ENCODE data around the gene EEF1A1. TPM values are rescaled to one million over a fixed set of nuclear protein-coding genes. Genes with fewer than 3 reads are reported as not detected.

EEF1A1 gene
- total RNA-seq, 1 experiment from 2014 or later: 6,057 TPM

GRCh38 chr6:73505142-73505541 is 15.7 kb downstream of the EEF1A1 start:
- H3K27me3 ChIP-seq (ENCODE audit: low read length): no peaks in the 10 kb centered on the region
- H3F3A ChIP-seq (ENCODE audit: low read length, unreplicated experiment): no peaks in the 10 kb centered on the region
- no peak overlapping the region for H2AFZ ChIP-seq (ENCODE audit: low read length)
- no peak overlapping the region for H3K9ac ChIP-seq (ENCODE audit: low read length)
- H3K9me2 ChIP-seq (replicated peaks; ENCODE audit: low read length): no peaks in the 10 kb centered on the region
- no peak overlapping the region for H3K4me2 ChIP-seq (ENCODE audit: low read length)
- DNase-seq (no peak), ATAC-seq (no peak)
- no peaks in the 10 kb centered on the region for H3K9me3 ChIP-seq (ENCODE audit: low read length)
- peaks cover 14% of the 10 kb centered on the region; the same call in 1 of the 2 replicates for H3K36me3 ChIP-seq (ENCODE audit: low read depth, low read length)
- H3K4me3 ChIP-seq (ENCODE audit: low read length): no peak overlapping the region
- H4K20me1 ChIP-seq (ENCODE audit: low read length): no peaks in the 10 kb centered on the region
- intact Hi-C loops (cut with micrococcal nuclease): no loop called here
- TF ChIP-seq EZH2 (IDR thresholded peaks at IDR 0.05; ENCODE audit: low read length, unreplicated experiment) (no peak), EZH2phosphoT487 (IDR thresholded peaks at IDR 0.05; ENCODE audit: borderline replicate concordance, low read length) (no peak), CTCF (conservative IDR thresholded peaks at IDR 0.05; ENCODE audit: low read depth, low read length) (no peak)
- ChIA-PET POLR2A (ENCODE audit: unreplicated experiment) (no interaction called here), CTCF (no interaction called here)
- no peak overlapping the region for H3K27ac ChIP-seq (ENCODE audit: low read length)
- no peaks in the 10 kb centered on the region for H3K4me1 ChIP-seq (ENCODE audit: insufficient read depth, low read length)
- no peaks in the 10 kb centered on the region for H3K79me2 ChIP-seq (ENCODE audit: low read length)
- BruUV-seq (replicated peaks): no TSS peak

- H3F3A ChIP-seq (ENCODE audit: low read length, unreplicated experiment): no peaks in the 10 kb centered on the region
- H3K4me1 ChIP-seq (ENCODE audit: insufficient read depth, low read length): no peaks in the 10 kb centered on the region
- no peak overlapping the region for H3K4me2 ChIP-seq (ENCODE audit: low read length)
- POLR2A ChIA-PET (ENCODE audit: unreplicated experiment): no interaction called here
- no peaks in the 10 kb centered on the region for H3K9me3 ChIP-seq (ENCODE audit: low read length)
- CTCF ChIA-PET: no interaction called here
- BruUV-seq (replicated peaks): no TSS peak
- TF ChIP-seq EZH2 (IDR thresholded peaks at IDR 0.05; ENCODE audit: low read length, unreplicated experiment) (no peak), EZH2phosphoT487 (IDR thresholded peaks at IDR 0.05; ENCODE audit: borderline replicate concordance, low read length) (no peak), CTCF (conservative IDR thresholded peaks at IDR 0.05; ENCODE audit: low read depth, low read length) (no peak)
- H3K27me3 ChIP-seq (ENCODE audit: low read length): no peaks in the 10 kb centered on the region
- no peak overlapping the region for H2AFZ ChIP-seq (ENCODE audit: low read length)
- no peak overlapping the region for H3K27ac ChIP-seq (ENCODE audit: low read length)
- H3K79me2 ChIP-seq (ENCODE audit: low read length): no peaks in the 10 kb centered on the region
- no peak for DNase-seq
- no peak overlapping the region for H3K9ac ChIP-seq (ENCODE audit: low read length)
- H3K36me3 ChIP-seq (ENCODE audit: low read depth, low read length): peaks cover 14% of the 10 kb centered on the region; the same call in 1 of the 2 replicates
- H4K20me1 ChIP-seq (ENCODE audit: low read length): no peaks in the 10 kb centered on the region
- intact Hi-C loops (cut with micrococcal nuclease): no loop called here
- H3K4me3 ChIP-seq (ENCODE audit: low read length): no peak overlapping the region
- no peak for ATAC-seq
- no peaks in the 10 kb centered on the region for H3K9me2 ChIP-seq (replicated peaks; ENCODE audit: low read length)
Measured at GRCh38 chr6:73504160-73504559, 16.7 kb downstream of the EEF1A1 start.

DNA sequence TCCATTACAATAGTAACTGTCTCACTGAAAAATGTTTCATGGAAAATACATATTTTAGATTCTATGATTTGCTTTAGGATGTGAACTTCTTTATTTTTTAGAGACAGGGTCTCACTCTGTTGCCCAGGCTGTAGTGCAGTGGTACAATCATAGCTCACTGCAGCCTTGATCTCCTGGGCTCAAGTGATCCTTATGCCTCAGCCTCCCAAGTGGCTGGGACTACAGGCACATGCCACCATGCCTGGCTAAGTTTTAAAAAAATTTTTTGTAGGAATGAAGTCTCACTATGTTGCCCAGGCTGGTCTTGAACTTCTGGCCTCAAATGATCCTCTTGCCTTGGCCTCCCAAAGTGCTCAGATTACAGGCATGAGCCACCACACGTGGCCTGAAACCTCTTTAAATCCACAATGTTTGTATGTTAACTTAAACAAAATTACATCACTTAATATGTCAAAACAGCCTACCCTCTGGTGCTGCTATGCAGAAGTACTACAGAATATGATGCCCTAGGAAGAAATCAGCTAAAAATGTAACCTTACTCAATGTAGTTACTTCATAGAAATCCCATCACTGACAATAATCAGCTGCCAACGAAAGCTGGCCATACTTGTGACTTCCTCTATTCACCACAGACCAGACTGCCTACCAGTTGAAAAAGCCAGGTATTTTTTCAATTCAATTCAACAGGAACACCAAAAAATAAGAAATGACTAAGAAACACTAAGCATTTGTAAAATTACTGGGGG is 17.6 kb downstream of the EEF1A1 start:
- ATAC-seq (no peak), DNase-seq (no peak)
- POLR2A ChIA-PET (ENCODE audit: unreplicated experiment): no interaction called here
- no peaks in the 10 kb centered on the region for H3K4me1 ChIP-seq (ENCODE audit: insufficient read depth, low read length)
- intact Hi-C loops (cut with micrococcal nuclease): no loop called here
- H3K4me2 ChIP-seq (ENCODE audit: low read length): no peak overlapping the region
- no peaks in the 10 kb centered on the region for H4K20me1 ChIP-seq (ENCODE audit: low read length)
- H3F3A ChIP-seq (ENCODE audit: low read length, unreplicated experiment): no peaks in the 10 kb centered on the region
- H3K27ac ChIP-seq (ENCODE audit: low read length): no peak overlapping the region
- no peak overlapping the region for H3K4me3 ChIP-seq (ENCODE audit: low read length)
- peaks cover 14% of the 10 kb centered on the region; the same call in 1 of the 2 replicates for H3K36me3 ChIP-seq (ENCODE audit: low read depth, low read length)
- no peaks in the 10 kb centered on the region for H3K79me2 ChIP-seq (ENCODE audit: low read length)
- H3K9me3 ChIP-seq (ENCODE audit: low read length): no peaks in the 10 kb centered on the region
- CTCF ChIA-PET: no interaction called here
- no peaks in the 10 kb centered on the region for H3K27me3 ChIP-seq (ENCODE audit: low read length)
- TF ChIP-seq EZH2 (IDR thresholded peaks at IDR 0.05; ENCODE audit: low read length, unreplicated experiment) (no peak), EZH2phosphoT487 (IDR thresholded peaks at IDR 0.05; ENCODE audit: borderline replicate concordance, low read length) (no peak), CTCF (conservative IDR thresholded peaks at IDR 0.05; ENCODE audit: low read depth, low read length) (no peak)
- no peaks in the 10 kb centered on the region for H3K9me2 ChIP-seq (replicated peaks; ENCODE audit: low read length)
- no TSS peak for BruUV-seq (replicated peaks)
- H3K9ac ChIP-seq (ENCODE audit: low read length): no peak overlapping the region
- no peak overlapping the region for H2AFZ ChIP-seq (ENCODE audit: low read length)
